ENCODE measurements around the gene POU2F1. TPM values are rescaled to one million over a fixed set of nuclear protein-coding genes. Genes with fewer than 3 reads are reported as not detected.

POU2F1 gene
- total RNA-seq, 2 donors from 2014 or later, result 6.2 to 13.5 TPM

- intact Hi-C loops (cut with DNase I), result no loop called here
- no peaks in the 10 kb centered on the region for H3K27me3 ChIP-seq
- DNase-seq (no peak), ATAC-seq (no peak)
- H3K9me3 ChIP-seq, result no peaks in the 10 kb centered on the region
- H3K27ac ChIP-seq, result no peak overlapping the region
- 67 to 75% methylated on average over 5 of the region's 5 CpGs for WGBS, 2 donors
- no peaks in the 10 kb centered on the region for H3K36me3 ChIP-seq (replicated peaks in 1 of 2; ENCODE audit: insufficient read depth in 1 of 2, low read depth in 2 of 2)
- TF ChIP-seq POLR2A (IDR thresholded peaks at IDR 0.05) (no peak), CTCF (IDR thresholded peaks at IDR 0.05) (no peak)
- H3K4me3 ChIP-seq, result no peak overlapping the region
- H3K4me1 ChIP-seq, result no peaks in the 10 kb centered on the region
Observed at GRCh38 chr1:167474191-167474641, 253.5 kb downstream of the POU2F1 start.

DNA sequence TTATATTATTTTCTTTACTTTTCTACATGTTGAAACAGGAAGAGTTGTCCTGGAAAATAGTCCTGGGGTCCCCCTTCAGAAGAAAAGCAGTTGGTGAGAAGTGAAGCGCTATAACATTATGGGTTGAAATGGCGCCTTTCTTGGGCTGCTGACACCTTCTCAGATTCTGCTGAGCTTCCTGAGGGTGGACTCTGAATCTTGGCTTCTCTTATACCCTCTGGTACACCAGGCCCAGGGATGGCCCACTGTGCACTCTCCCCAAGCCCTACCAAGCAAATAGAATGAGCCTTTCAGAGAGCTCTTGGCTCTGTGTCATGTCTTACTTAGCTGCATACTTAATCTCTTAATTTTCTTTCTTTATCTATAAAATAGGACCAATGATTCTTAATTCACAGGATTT is 255.4 kb downstream of the POU2F1 start:
- no peak overlapping the region for H3K27ac ChIP-seq
- intact Hi-C loops (cut with DNase I), result no loop called here
- H3K27me3 ChIP-seq, result no peaks in the 10 kb centered on the region
- no peaks in the 10 kb centered on the region for H3K4me1 ChIP-seq
- no peak for TF ChIP-seq POLR2A (IDR thresholded peaks at IDR 0.05)
- TF ChIP-seq CTCF (IDR thresholded peaks at IDR 0.05), result no peak
- WGBS, 2 donors, result 97 to 100% methylated on average over 2 of the region's 2 CpGs
- no peaks in the 10 kb centered on the region for H3K9me3 ChIP-seq
- no peak overlapping the region for H3K4me3 ChIP-seq
- no peaks in the 10 kb centered on the region for H3K36me3 ChIP-seq (replicated peaks in 1 of 2; ENCODE audit: insufficient read depth in 1 of 2, low read depth in 2 of 2)
- no peak for ATAC-seq
- DNase-seq, result no peak

Other genes with a start within 250 kb of the POU2F1 start
- under 1 TPM; 0.52 to 0.66 TPM for gene ILDR2, start 245.3 kb upstream of the POU2F1 start, total RNA-seq
- gene MAEL, start 231.6 kb upstream of the POU2F1 start, total RNA-seq, result not detected
- 1 to 10 TPM in 1 of 2 donors, not detected in 1; 1.6 TPM for gene GPA33, start 130.5 kb upstream of the POU2F1 start, total RNA-seq
- not detected for gene STYXL2, start 126.8 kb upstream of the POU2F1 start, total RNA-seq

Measured in body of pancreas (tissue), 4 donors.